ENCODE results near the gene GIN1. TPM values are rescaled to one million over a fixed set of nuclear protein-coding genes. Genes with fewer than 3 reads are reported as not detected.
"Not testable (repeated sequence)": the region's sequence is repeated elsewhere in the genome, so short reads cannot be mapped to it uniquely, and the experiment has no call there.

GIN1 gene
- total RNA-seq, 1 experiment from 2014 or later: 7.9 TPM

GRCh38 chr5:103059525-103059924, 60.4 kb downstream of the GIN1 start:
- intact Hi-C loops (cut with micrococcal nuclease; ENCODE audit: unreplicated experiment): no loop called here
- TF ChIP-seq CTCF (conservative IDR thresholded peaks at IDR 0.05) (no peak), EZH2 (IDR thresholded peaks at IDR 0.05; ENCODE audit: low read depth) (no peak)
- ChIA-PET CTCF (interaction anchor here (0.6 kb wide), 1 partner anchor 41 kb away, joined by 3 read pairs; no protein-coding TSS in a partner anchor), POLR2A (ENCODE audit: unreplicated experiment) (no interaction called here)
- Histone ChIP-seq H3K4me3 (no peak overlapping the region), H4K20me1 (ENCODE audit: insufficient read depth) (no peaks in the 10 kb centered on the region), H3F3A (ENCODE audit: insufficient read depth, low read depth) (no peaks in the 10 kb centered on the region), H3K4me1 (replicated peaks; ENCODE audit: insufficient read depth) (peaks cover 8% of the 10 kb centered on the region; the same call in 1 of the 2 replicates), H3K36me3 (ENCODE audit: low read depth) (no peaks in the 10 kb centered on the region), H3K27me3 (ENCODE audit: insufficient read depth, low read depth) (no peaks in the 10 kb centered on the region), H3K9me3 (ENCODE audit: insufficient read depth, low read depth) (peaks cover 5% of the 10 kb centered on the region; the same call in 1 of the 2 replicates), H3K4me2 (no peak overlapping the region), H3K27ac (no peak overlapping the region), H2AFZ (peak overlapping the region; percentile 43; the same call in 1 of the 2 replicates), H3K9me2 (ENCODE audit: insufficient read depth) (no peaks in the 10 kb centered on the region), H3K79me2 (ENCODE audit: low read depth) (no peaks in the 10 kb centered on the region)
- BruUV-seq (replicated peaks): no TSS peak
- no peak for DNase-seq

- Histone ChIP-seq H2AFZ (no peak overlapping the region; the same call in 1 of the 2 replicates), H3K27ac (no peak overlapping the region), H3K4me2 (no peak overlapping the region), H3K9me3 (ENCODE audit: insufficient read depth, low read depth) (peaks cover 5% of the 10 kb centered on the region; the same call in 1 of the 2 replicates), H3K79me2 (ENCODE audit: low read depth) (no peaks in the 10 kb centered on the region), H3K36me3 (ENCODE audit: low read depth) (no peaks in the 10 kb centered on the region), H3K9me2 (ENCODE audit: insufficient read depth) (no peaks in the 10 kb centered on the region), H3K4me1 (replicated peaks; ENCODE audit: insufficient read depth) (peaks cover 8% of the 10 kb centered on the region; the same call in 1 of the 2 replicates), H3K4me3 (no peak overlapping the region), H4K20me1 (ENCODE audit: insufficient read depth) (no peaks in the 10 kb centered on the region), H3F3A (ENCODE audit: insufficient read depth, low read depth) (no peaks in the 10 kb centered on the region), H3K27me3 (ENCODE audit: insufficient read depth, low read depth) (no peaks in the 10 kb centered on the region)
- POLR2A ChIA-PET (ENCODE audit: unreplicated experiment): no interaction called here
- TF ChIP-seq EZH2 (IDR thresholded peaks at IDR 0.05; ENCODE audit: low read depth): no peak
- TF ChIP-seq CTCF (conservative IDR thresholded peaks at IDR 0.05): no peak
- BruUV-seq (replicated peaks): no TSS peak
- CTCF ChIA-PET: no interaction called here
- intact Hi-C loops (cut with micrococcal nuclease; ENCODE audit: unreplicated experiment): no loop called here
- peak; percentile 15 to 61 for DNase-seq
Measured at GRCh38 chr5:103057208-103058130, 62.5 kb downstream of the GIN1 start.

DNA sequence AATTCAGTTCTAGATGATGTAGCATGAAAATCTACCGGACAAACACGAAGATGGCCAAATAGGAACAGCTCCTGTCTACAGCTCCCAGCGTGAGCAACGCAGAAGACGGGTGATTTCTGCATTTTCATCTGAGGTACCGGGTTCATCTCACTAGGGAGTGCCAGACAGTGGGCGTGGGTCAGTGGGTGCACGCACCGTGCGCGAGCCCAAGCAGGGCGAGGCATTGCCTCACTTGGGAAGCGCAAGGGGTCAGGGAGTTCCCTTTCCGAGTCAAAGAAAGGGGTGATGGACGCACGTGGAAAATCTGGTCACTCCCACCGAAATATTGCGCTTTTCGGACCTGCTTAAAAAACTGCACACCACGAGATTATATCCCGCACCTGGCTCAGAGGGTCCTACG, 73.2 kb downstream of the GIN1 start:
- H3K79me2 ChIP-seq (ENCODE audit: low read depth); H3K27ac ChIP-seq; H3K9me3 ChIP-seq (ENCODE audit: insufficient read depth, low read depth); H3K4me3 ChIP-seq; H3K4me2 ChIP-seq; H3K36me3 ChIP-seq (ENCODE audit: low read depth); H3F3A ChIP-seq (ENCODE audit: insufficient read depth, low read depth); H2AFZ ChIP-seq; BruUV-seq (replicated peaks); DNase-seq; H3K9me2 ChIP-seq (ENCODE audit: insufficient read depth); H3K4me1 ChIP-seq (replicated peaks; ENCODE audit: insufficient read depth); CTCF ChIA-PET; POLR2A ChIA-PET (ENCODE audit: unreplicated experiment); H3K27me3 ChIP-seq (ENCODE audit: insufficient read depth, low read depth); H4K20me1 ChIP-seq (ENCODE audit: insufficient read depth): not testable (repeated sequence)
- intact Hi-C loops (cut with micrococcal nuclease; ENCODE audit: unreplicated experiment): loop anchor here (10.0 kb wide), 2 partner anchors 178 to 428 kb away; no protein-coding TSS in a partner anchor

Data from PC-9 (cell line).